Upper lobe of left lung (tissue), 4 donors: ENCODE results near the gene CLIC3.
A peak's percentile ranks its signal among the peaks of the same experiment; 100 is the strongest.

Source experiments
- EP300 ChIP-seq, 4 donors: sonication (generic); formaldehyde crosslinking; IDR thresholded peaks; one replicate each; pipeline ENCODE4 v1.5.1; 2017; ENCODE audit warnings: antibody characterized with exemption in 4 of 4, control low read depth in 2 of 4
- POLR2A ChIP-seq, 4 donors: fragments of 450-650 bp; IDR thresholded peaks; one replicate each; pipeline ENCODE4 v1.5.1; 2016 to 2017; ENCODE audit warnings: antibody characterized with exemption in 4 of 4, mild to moderate bottlenecking in 2 of 4
- POLR2AphosphoS5 ChIP-seq, 2 donors: sonication (generic); formaldehyde crosslinking; IDR thresholded peaks; one replicate each; pipeline ENCODE4 v1.5.1; 2017; ENCODE audit warnings: antibody characterized with exemption in 2 of 2
- TF ChIP-seq, protein P1 (sequence below), 6 experiments: fragments of 450-650 bp in 4 of 6; fragments of 200-600 bp in 2 of 6; sonication (generic) in 2 of 6; IDR thresholded peaks; one replicate each; pipeline ENCODE4 v1.5.1; 2016 to 2019; ENCODE audit warnings: antibody characterized with exemption in 6 of 6

DNA sequence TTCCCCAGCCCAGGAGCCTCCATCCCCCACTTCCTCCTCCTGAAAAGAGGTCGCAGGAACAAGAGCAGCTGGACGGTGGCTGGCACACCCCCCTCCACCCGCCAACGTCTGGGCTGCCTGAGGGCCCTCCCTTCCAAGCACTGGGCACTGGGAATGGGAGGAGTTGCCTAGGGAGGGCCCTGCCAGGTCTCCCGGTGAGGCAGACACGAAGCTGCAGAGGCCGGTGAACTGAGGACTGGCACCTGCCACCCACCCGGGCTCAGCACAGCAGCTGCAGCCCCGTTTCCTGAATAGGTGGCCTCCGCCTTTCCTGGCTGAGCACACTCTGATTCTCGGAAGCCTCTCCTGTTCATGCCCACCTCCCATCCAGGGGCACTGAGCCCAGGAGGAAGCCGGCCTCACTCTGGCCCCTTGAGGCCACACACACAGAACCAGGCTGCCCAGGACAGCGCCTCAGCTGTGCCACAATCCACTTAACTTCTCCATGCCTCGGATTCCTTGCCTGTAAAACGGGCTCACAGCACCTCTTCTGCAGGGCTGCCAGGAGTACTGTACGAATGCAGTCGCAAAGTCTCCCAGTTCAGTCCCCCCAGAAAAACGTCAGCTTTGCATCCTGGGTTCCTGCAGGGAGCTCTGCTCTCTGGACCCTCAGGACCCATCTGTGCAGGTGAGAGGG, 48.3 kb upstream of the CLIC3 start:
- TF ChIP-seq, protein P1, sequence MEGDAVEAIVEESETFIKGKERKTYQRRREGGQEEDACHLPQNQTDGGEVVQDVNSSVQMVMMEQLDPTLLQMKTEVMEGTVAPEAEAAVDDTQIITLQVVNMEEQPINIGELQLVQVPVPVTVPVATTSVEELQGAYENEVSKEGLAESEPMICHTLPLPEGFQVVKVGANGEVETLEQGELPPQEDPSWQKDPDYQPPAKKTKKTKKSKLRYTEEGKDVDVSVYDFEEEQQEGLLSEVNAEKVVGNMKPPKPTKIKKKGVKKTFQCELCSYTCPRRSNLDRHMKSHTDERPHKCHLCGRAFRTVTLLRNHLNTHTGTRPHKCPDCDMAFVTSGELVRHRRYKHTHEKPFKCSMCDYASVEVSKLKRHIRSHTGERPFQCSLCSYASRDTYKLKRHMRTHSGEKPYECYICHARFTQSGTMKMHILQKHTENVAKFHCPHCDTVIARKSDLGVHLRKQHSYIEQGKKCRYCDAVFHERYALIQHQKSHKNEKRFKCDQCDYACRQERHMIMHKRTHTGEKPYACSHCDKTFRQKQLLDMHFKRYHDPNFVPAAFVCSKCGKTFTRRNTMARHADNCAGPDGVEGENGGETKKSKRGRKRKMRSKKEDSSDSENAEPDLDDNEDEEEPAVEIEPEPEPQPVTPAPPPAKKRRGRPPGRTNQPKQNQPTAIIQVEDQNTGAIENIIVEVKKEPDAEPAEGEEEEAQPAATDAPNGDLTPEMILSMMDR (IDR thresholded peaks at IDR 0.05) = no peak
- TF ChIP-seq POLR2A (IDR thresholded peaks at IDR 0.05) = no peak
- peak in 1 of 4 donors; percentile 7 for TF ChIP-seq EP300 (IDR thresholded peaks at IDR 0.05)
- peak; percentile 54 to 59 for TF ChIP-seq POLR2AphosphoS5 (IDR thresholded peaks at IDR 0.05)
